Measurements from ENCODE around the gene DDX17. TPM values are rescaled to one million over a fixed set of nuclear protein-coding genes. Genes with fewer than 3 reads are reported as not detected.

The DDX17 gene
- total RNA-seq, 2 experiments from 2014 or later = 508 to 626 TPM

DNA sequence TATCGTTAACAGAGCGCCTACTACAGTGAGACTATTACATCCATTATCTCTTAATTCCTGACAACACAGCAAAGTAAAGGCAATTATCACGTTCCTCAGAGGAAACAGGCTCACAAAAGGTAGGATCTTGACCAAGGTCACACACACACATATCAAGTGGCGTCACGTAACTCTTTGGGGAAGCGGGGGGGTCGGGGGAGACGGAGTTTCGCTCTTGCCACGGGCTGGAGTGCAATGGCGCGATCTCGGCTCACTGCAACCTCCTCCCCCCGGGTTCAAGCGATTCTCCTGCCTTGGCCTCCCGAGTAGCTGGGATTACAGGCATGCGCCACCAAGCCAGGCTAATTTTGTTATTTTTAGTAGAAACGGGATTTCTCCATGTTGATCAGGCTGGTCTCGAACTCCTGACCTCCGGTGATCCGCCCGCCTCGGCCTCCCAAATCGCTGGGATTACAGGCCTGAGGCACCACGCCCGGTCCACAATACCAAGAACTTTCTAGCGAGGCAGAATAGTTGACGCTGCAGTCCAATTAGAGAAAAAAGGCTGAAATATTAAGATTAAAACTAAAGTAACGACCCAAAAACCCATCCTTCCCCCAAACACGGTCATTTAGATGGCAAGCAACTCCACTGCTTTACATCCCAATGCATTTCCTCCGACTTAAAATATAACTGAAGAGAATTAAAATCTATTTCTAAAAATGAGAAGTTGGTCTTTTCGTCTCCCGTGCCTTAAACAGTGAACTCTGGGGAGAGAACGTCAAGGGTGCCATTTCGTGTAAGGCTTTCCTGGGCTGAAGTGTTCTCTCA, 1.2 kb downstream of the DDX17 start:
- Histone ChIP-seq H2AFZ (ENCODE audit: low read length) (no peak overlapping the region), H3K4me3 (ENCODE audit: low read depth, low read length, poor library complexity, severe bottlenecking) (peak overlapping the region; percentile 83), H3K4me1 (ENCODE audit: insufficient read depth, low read length, poor library complexity, severe bottlenecking) (peaks cover 36% of the 10 kb centered on the region), H3K36me3 (ENCODE audit: insufficient read depth, low read length) (peaks cover 53% of the 10 kb centered on the region), H3K9me2 (ENCODE audit: insufficient read depth, low read length) (no peaks in the 10 kb centered on the region), H3K79me2 (ENCODE audit: insufficient read depth, low read depth, low read length) (peaks cover 58% of the 10 kb centered on the region), H4K20me1 (ENCODE audit: insufficient read depth, low read length) (peaks cover 35% of the 10 kb centered on the region), H3K27ac (ENCODE audit: low read depth, low read length, poor library complexity, severe bottlenecking) (peak overlapping the region; percentile 91), H3K9me3 (ENCODE audit: low read length) (no peaks in the 10 kb centered on the region), H3K4me2 (ENCODE audit: low read length) (peak overlapping the region; percentile 99)
- no TSS peak for BruUV-seq (replicated peaks)
- peak; percentile 68 for DNase-seq (ENCODE audit: low spot score)
- TF ChIP-seq EZH2phosphoT487 (IDR thresholded peaks at IDR 0.05; ENCODE audit: borderline replicate concordance, low read depth, low read length) = no peak
- TF ChIP-seq, protein P1, sequence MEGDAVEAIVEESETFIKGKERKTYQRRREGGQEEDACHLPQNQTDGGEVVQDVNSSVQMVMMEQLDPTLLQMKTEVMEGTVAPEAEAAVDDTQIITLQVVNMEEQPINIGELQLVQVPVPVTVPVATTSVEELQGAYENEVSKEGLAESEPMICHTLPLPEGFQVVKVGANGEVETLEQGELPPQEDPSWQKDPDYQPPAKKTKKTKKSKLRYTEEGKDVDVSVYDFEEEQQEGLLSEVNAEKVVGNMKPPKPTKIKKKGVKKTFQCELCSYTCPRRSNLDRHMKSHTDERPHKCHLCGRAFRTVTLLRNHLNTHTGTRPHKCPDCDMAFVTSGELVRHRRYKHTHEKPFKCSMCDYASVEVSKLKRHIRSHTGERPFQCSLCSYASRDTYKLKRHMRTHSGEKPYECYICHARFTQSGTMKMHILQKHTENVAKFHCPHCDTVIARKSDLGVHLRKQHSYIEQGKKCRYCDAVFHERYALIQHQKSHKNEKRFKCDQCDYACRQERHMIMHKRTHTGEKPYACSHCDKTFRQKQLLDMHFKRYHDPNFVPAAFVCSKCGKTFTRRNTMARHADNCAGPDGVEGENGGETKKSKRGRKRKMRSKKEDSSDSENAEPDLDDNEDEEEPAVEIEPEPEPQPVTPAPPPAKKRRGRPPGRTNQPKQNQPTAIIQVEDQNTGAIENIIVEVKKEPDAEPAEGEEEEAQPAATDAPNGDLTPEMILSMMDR (conservative IDR thresholded peaks at IDR 0.05; ENCODE audit: low read length) = no peak; the same call in 1 of the 2 replicates
- ChIA-PET CTCF (ENCODE audit: unreplicated experiment) (no interaction called here), POLR2A (interaction anchor here (0.8 kb wide), 1 partner anchor 251 kb away, joined by 3 read pairs; the partner anchor contains the start of gene SUN2)
- intact Hi-C loops (cut with micrococcal nuclease; ENCODE audit: unreplicated experiment) = no loop called here

DNA sequence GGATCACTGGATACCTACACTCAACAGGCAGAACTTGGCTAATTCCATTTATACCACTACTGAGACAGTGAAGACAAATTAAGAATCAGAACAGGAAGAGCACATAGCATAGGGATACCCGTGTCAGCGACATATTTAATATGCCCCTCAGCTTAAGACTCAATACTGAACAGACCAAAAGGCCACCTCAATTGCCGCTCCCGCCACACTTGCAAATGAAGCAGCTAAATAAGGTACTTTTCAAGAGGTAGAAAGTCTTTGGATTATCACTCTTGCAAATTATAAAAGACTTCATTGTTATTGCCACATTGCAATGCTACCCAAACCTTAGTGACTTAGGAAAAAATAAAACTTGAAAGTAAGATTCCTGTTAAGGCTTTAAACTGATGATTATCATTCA, 3.1 kb downstream of the DDX17 start:
- no peak overlapping the region for H3K27ac ChIP-seq (ENCODE audit: low read depth, low read length, poor library complexity, severe bottlenecking)

More for the DNA sequence above, 3.1 kb downstream of the DDX17 start:
- Histone ChIP-seq H3K79me2 (ENCODE audit: insufficient read depth, low read depth, low read length) (peaks cover 77% of the 10 kb centered on the region), H3K4me2 (ENCODE audit: low read length) (peak overlapping the region; percentile 99), H3K4me3 (ENCODE audit: low read depth, low read length, poor library complexity, severe bottlenecking) (peak overlapping the region; percentile 83), H3K9me3 (ENCODE audit: low read length) (no peaks in the 10 kb centered on the region), H3K9me2 (ENCODE audit: insufficient read depth, low read length) (no peaks in the 10 kb centered on the region), H2AFZ (ENCODE audit: low read length) (no peak overlapping the region), H4K20me1 (ENCODE audit: insufficient read depth, low read length) (peaks cover 41% of the 10 kb centered on the region), H3K36me3 (ENCODE audit: insufficient read depth, low read length) (peaks cover 73% of the 10 kb centered on the region), H3K4me1 (ENCODE audit: insufficient read depth, low read length, poor library complexity, severe bottlenecking) (peaks cover 36% of the 10 kb centered on the region)
- ChIA-PET POLR2A (interaction anchor here (0.8 to 1.2 kb wide), 2 partner anchors 8 to 16 kb away, joined by 3 to 4 read pairs; no protein-coding TSS in a partner anchor), CTCF (ENCODE audit: unreplicated experiment) (no interaction called here)
- no peak for DNase-seq (ENCODE audit: low spot score)
- no TSS peak for BruUV-seq (replicated peaks)
- intact Hi-C loops (cut with micrococcal nuclease; ENCODE audit: unreplicated experiment) = no loop called here
- TF ChIP-seq EZH2phosphoT487 (IDR thresholded peaks at IDR 0.05; ENCODE audit: borderline replicate concordance, low read depth, low read length) = no peak
- TF ChIP-seq, protein P1 (conservative IDR thresholded peaks at IDR 0.05; ENCODE audit: low read length) = no peak
